ENCODE measurements around the gene WDR35. TPM values are rescaled to one million over a fixed set of nuclear protein-coding genes. Genes with fewer than 3 reads are reported as not detected.

WDR35 gene
- total RNA-seq, 1 donor from 2014 or later, result 10.3 TPM

GRCh38 chr2:19973466-19973865, 16.4 kb downstream of the WDR35 start:
- H3K4me3 Mint-ChIP-seq (ENCODE audit: unreplicated experiment), result no peak overlapping the region
- no peak overlapping the region for H3K27ac Mint-ChIP-seq (ENCODE audit: unreplicated experiment)
- no peak for TF ChIP-seq CTCF (IDR thresholded peaks at IDR 0.05; ENCODE audit: unreplicated experiment)
- peaks cover 2% of the 10 kb centered on the region for H3K27me3 Mint-ChIP-seq (ENCODE audit: unreplicated experiment)
- DNase-seq (ENCODE audit: low spot score), result no peak
- H3K4me1 Mint-ChIP-seq (ENCODE audit: unreplicated experiment), result no peaks in the 10 kb centered on the region
- peaks cover 3% of the 10 kb centered on the region for H3K36me3 Mint-ChIP-seq (ENCODE audit: low read depth, unreplicated experiment)
- no peaks in the 10 kb centered on the region for H3K9me3 Mint-ChIP-seq (ENCODE audit: unreplicated experiment)

GRCh38 chr2:19971691-19972090, 18.2 kb downstream of the WDR35 start:
- no peak for TF ChIP-seq CTCF (IDR thresholded peaks at IDR 0.05; ENCODE audit: unreplicated experiment)
- Mint-ChIP-seq H3K4me3 (ENCODE audit: unreplicated experiment) (no peak overlapping the region), H3K27me3 (ENCODE audit: unreplicated experiment) (peaks cover 2% of the 10 kb centered on the region), H3K9me3 (ENCODE audit: unreplicated experiment) (no peaks in the 10 kb centered on the region), H3K36me3 (ENCODE audit: low read depth, unreplicated experiment) (peaks cover 3% of the 10 kb centered on the region), H3K27ac (ENCODE audit: unreplicated experiment) (no peak overlapping the region), H3K4me1 (ENCODE audit: unreplicated experiment) (no peaks in the 10 kb centered on the region)
- DNase-seq (ENCODE audit: low spot score), result no peak

GRCh38 chr2:19963386-19963785, 26.5 kb downstream of the WDR35 start:
- Mint-ChIP-seq H3K9me3 (ENCODE audit: unreplicated experiment) (no peaks in the 10 kb centered on the region), H3K4me3 (ENCODE audit: unreplicated experiment) (no peak overlapping the region), H3K4me1 (ENCODE audit: unreplicated experiment) (no peaks in the 10 kb centered on the region), H3K27ac (ENCODE audit: unreplicated experiment) (no peak overlapping the region), H3K36me3 (ENCODE audit: low read depth, unreplicated experiment) (no peaks in the 10 kb centered on the region), H3K27me3 (ENCODE audit: unreplicated experiment) (peaks cover 1% of the 10 kb centered on the region)
- no peak for TF ChIP-seq CTCF (IDR thresholded peaks at IDR 0.05; ENCODE audit: unreplicated experiment)
- no peak for DNase-seq (ENCODE audit: low spot score)

GRCh38 chr2:19955544-19956422, 34.1 kb downstream of the WDR35 start:
- peak; percentile 70 for DNase-seq (ENCODE audit: low spot score)
- H3K27me3 Mint-ChIP-seq (ENCODE audit: unreplicated experiment), result peaks cover 1% of the 10 kb centered on the region
- peak; percentile 73 for TF ChIP-seq CTCF (IDR thresholded peaks at IDR 0.05; ENCODE audit: unreplicated experiment)
- no peaks in the 10 kb centered on the region for H3K4me1 Mint-ChIP-seq (ENCODE audit: unreplicated experiment)
- no peak overlapping the region for H3K4me3 Mint-ChIP-seq (ENCODE audit: unreplicated experiment)
- H3K9me3 Mint-ChIP-seq (ENCODE audit: unreplicated experiment), result no peaks in the 10 kb centered on the region
- no peak overlapping the region for H3K27ac Mint-ChIP-seq (ENCODE audit: unreplicated experiment)
- H3K36me3 Mint-ChIP-seq (ENCODE audit: low read depth, unreplicated experiment), result no peaks in the 10 kb centered on the region

- no peaks in the 10 kb centered on the region for H3K4me1 Mint-ChIP-seq (ENCODE audit: unreplicated experiment)
- H3K9me3 Mint-ChIP-seq (ENCODE audit: unreplicated experiment), result no peaks in the 10 kb centered on the region
- H3K27ac Mint-ChIP-seq (ENCODE audit: unreplicated experiment), result no peak overlapping the region
- no peaks in the 10 kb centered on the region for H3K36me3 Mint-ChIP-seq (ENCODE audit: low read depth, unreplicated experiment)
- no peak for TF ChIP-seq CTCF (IDR thresholded peaks at IDR 0.05; ENCODE audit: unreplicated experiment)
- H3K27me3 Mint-ChIP-seq (ENCODE audit: unreplicated experiment), result peaks cover 1% of the 10 kb centered on the region
- DNase-seq (ENCODE audit: low spot score), result no peak
- H3K4me3 Mint-ChIP-seq (ENCODE audit: unreplicated experiment), result no peak overlapping the region
Observed at GRCh38 chr2:19949071-19949470, 40.8 kb downstream of the WDR35 start.

All from endothelial cell (in vitro differentiated cells).